Brain microvascular endothelial cell (primary cell): ENCODE measurements around the gene MTX1.

Experiments
- DNase-seq: peaks from one replicate; pipeline ENCODE4 v3.0.0-alpha.2; 2020
- H3K27ac ChIP-seq: fragments of 250-450 bp; sonication (Bioruptor Pico); 2 replicates; pipeline ENCODE4 v1.5.1; 2020; ENCODE audit warnings: mild to moderate bottlenecking, moderate library complexity
- H3K27me3 ChIP-seq: fragments of 250-450 bp; sonication (Bioruptor Pico); replicated peaks from 2 replicates; pipeline ENCODE4 v1.5.1; 2020; ENCODE audit warnings: mild to moderate bottlenecking
- H3K36me3 ChIP-seq: fragments of 250-450 bp; sonication (Bioruptor Pico); replicated peaks from 2 replicates; pipeline ENCODE4 v1.5.1; 2020; ENCODE audit warnings: mild to moderate bottlenecking
- H3K4me3 ChIP-seq: 2 replicates; pipeline ENCODE4 v1.5.1; 2011; ENCODE audit warnings: low read depth, mild to moderate bottlenecking, control low read depth, low read length, moderate library complexity
- in situ Hi-C: cut with HindIII; loops from 2 replicates; pipeline ENCODE4 v1.10.0; 2017; ENCODE audit warnings: low sequenced_read_pairs, low pct_ligation_motif_present
- TF ChIP-seq, protein P1 (sequence below): IDR thresholded peaks from 2 replicates; pipeline ENCODE4 v1.5.1; 2011; ENCODE audit warnings: low read depth, mild to moderate bottlenecking, moderate library complexity, low read length, control low read depth, inconsistent platforms; ENCODE audit errors: missing control alignments

The MTX1 gene

DNA sequence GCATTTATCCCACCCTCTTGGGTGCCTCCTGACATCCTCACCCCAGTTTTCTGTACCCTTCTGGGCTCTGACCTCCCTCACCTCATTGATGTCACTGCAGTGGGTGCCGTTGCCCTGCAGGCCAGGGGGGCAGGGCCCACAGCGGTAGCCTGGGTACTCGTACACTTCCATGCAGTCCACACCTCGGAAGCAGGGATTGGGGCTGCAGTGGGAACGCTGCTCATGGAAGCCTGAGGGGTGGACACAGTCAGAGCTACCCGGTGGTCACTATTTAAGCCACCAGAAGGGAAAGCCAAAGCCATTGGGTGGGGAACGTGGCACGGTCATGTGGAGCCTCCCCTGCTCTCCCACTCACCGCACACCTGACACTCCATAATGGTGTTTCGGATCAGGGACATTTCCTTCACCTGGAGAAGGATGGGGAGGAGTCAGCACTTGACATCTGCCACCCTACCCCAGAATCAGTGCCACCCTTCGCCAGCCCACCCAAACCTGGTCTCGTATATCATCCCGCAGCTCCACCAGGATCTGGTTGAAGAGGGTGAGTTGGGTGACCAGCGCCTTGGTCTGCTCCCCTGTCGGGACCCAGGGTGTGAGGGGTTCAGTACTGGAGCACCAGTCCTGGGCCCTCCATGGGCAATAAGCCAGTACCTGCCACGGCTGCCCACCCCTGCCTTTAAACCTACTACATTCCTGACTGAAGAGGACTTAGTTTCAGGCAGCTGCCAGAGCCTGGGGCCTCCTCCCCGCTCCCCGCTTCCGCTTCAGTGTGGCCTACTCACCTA lies 5.6 kb upstream of the MTX1 start:
- no peak for DNase-seq
- H3K27me3 ChIP-seq = no peaks in the 10 kb centered on the region
- in situ Hi-C loops = no loop called here
- H3K27ac ChIP-seq = no peak overlapping the region
- TF ChIP-seq, protein P1, sequence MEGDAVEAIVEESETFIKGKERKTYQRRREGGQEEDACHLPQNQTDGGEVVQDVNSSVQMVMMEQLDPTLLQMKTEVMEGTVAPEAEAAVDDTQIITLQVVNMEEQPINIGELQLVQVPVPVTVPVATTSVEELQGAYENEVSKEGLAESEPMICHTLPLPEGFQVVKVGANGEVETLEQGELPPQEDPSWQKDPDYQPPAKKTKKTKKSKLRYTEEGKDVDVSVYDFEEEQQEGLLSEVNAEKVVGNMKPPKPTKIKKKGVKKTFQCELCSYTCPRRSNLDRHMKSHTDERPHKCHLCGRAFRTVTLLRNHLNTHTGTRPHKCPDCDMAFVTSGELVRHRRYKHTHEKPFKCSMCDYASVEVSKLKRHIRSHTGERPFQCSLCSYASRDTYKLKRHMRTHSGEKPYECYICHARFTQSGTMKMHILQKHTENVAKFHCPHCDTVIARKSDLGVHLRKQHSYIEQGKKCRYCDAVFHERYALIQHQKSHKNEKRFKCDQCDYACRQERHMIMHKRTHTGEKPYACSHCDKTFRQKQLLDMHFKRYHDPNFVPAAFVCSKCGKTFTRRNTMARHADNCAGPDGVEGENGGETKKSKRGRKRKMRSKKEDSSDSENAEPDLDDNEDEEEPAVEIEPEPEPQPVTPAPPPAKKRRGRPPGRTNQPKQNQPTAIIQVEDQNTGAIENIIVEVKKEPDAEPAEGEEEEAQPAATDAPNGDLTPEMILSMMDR = no peak
- H3K36me3 ChIP-seq = peaks cover 7% of the 10 kb centered on the region
- H3K4me3 ChIP-seq = no peak overlapping the region

DNA sequence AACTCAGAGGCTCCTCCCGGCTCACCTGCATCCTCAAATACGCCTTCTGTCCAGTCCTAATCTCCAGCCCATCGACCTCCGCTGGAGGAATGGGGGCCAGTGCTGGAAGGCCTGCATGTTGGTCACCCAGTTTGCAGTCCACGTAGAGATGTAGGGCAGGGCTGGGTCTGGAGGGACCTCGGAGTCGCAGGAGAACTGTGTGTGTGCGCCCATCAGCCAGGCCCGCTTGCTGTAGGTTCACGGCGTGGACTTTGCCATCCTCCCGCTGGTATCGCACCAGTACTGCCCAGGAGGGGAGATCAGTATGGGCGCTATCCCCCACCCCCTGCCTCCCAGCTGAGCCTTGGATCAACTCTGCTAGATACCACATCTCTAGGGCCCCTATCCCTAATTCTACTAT lies 3.5 kb upstream of the MTX1 start:
- no peak for DNase-seq
- in situ Hi-C loops = no loop called here
- Histone ChIP-seq H3K36me3 (no peaks in the 10 kb centered on the region), H3K4me3 (no peak overlapping the region), H3K27ac (no peak overlapping the region), H3K27me3 (no peaks in the 10 kb centered on the region)
- TF ChIP-seq, protein P1 = no peak

DNA sequence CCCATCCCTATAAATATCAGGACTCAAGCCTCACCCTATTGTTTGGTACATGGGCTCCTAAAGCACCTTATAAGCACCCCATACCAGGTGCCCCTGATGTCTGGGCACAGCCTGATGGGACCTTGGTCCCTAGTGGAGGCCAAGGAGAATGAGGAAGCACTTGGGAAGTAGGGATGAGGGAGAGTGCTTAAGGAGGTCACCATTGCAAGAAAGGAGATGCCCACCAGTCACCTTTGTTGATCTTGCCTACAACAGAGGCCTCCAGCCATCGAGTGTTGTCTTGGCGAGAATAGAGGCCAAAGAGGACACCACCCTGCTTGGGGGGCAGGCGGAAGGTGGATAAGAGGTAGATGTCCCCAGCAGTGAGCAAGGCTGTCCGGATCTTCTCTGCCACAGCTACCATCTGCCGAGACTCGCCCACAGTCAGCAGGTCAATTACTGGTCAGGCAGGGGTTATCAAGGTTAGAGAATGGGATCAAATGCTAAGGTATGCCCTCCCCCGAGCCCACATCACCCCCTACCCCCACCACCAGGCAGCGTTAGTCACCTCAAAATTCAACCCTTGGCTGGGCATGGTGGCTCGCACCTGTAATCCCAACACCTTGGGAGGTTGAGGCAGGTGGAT lies 2.4 kb upstream of the MTX1 start:
- Histone ChIP-seq H3K27me3 (no peaks in the 10 kb centered on the region), H3K27ac (no peak overlapping the region), H3K4me3 (no peak overlapping the region), H3K36me3 (peaks cover 6% of the 10 kb centered on the region)
- TF ChIP-seq, protein P1 = no peak
- in situ Hi-C loops = no loop called here
- no peak for DNase-seq

DNA sequence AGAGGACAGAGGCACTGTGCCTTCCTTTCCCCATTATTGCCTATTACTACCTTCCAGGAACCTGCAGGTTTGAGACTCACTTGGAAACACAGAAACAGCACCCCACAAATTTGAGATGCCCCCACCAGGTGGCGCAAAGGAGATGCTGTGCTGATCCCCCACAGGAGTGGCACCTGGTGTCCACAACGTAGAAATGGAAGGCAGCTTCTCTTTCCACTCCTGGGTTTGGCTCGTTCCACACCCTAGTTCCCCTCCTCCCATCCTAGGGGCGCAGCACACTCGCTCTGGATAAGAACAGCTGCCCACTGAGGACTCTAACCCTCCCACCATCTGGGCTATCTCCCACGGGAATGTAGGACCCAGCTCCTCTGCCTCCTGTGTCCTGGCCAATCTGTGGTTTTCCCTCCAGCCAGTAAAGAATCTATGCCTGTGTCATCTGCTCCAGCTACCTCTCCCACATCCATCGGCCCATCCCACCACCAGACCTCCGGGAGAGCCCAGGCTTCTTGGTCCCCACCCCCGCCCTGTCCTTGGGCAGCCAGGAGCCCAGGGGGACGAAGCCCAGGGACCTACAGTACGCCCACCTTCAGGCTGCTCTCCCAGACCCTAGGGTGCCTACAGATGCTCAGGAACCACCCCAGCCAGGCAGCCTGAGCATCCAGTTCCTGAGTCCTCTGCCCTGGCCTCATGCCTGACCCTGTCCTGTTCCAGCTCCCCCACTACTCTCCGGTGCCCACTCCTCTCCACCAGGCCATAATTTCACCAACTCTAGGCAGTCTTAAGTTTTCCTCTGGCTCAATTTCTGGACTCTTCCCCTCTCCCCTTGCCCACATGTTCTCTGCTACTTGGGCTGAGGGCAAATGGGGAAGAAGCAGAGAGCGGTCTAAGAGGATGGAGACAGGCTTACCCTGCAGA lies 1.3 kb upstream of the MTX1 start:
- in situ Hi-C loops = no loop called here
- Histone ChIP-seq H3K4me3 (peak overlapping the region; percentile 98), H3K27ac (peak overlapping the region; percentile 100), H3K27me3 (no peaks in the 10 kb centered on the region), H3K36me3 (peaks cover 6% of the 10 kb centered on the region)
- DNase-seq = peak; percentile 85
- TF ChIP-seq, protein P1 = peak; percentile 94

DNA sequence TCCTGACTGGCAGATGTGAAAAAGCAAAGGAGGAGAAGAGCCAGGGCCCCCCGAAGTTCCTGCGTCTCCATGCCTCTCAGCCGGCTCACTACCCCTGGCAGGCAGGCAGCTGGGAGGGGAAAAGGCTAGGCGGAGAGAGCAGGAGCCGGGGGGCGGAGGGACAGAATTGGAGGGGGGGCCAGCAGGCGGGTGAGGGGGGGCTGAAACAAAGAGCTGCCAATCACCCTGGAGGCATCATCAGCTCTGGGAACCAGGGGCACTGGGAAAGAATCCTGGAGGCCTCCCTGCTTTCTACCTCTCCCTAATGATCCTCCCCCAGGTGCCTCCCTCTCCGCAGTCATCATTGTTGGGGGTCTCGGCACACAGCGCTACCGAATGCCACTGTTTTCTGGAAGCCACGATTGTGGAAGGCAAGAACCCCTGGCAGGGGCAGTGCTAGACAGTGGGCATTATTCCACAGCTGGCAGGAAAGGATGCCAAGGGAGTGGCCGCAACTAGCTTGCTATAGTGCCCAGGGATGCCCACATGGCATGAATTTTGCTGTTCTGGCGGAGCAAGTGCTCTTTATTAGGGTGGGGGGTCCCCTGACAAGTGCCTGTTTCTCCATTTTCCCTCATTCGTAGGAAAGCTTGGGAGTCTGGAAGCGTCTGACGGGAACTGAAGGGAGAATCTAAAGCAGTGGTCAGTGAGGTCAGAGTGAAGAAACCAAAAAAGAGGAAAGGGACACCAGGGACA lies 522 bp upstream of the MTX1 start, which contains the start of gene THBS3:
TSS of gene THBS3 (minus strand) at position 92 of the 735 bp plus-strand sequence. CDS start at position 71, 21 bp downstream.
- H3K4me3 ChIP-seq = peak within 1 kb of the TSS; percentile 98
- TF ChIP-seq, protein P1 = no peak
- H3K27me3 ChIP-seq = no peaks in the 10 kb centered on the region
- H3K27ac ChIP-seq = peak within 1 kb of the TSS; percentile 100
- peaks cover 6% of the 10 kb centered on the region for H3K36me3 ChIP-seq
- peak; percentile 27 for DNase-seq
- in situ Hi-C loops = no loop called here
